Duodenal mucosa (tissue), 2 donors: ENCODE measurements around the gene ZNF687.

Source experiments
- H3K27ac ChIP-seq: one replicate; pipeline ENCODE4 v1.7.0; 2013; ENCODE audit warnings: low read depth, low read length
- H3K27me3 ChIP-seq, 2 donors: one replicate each; pipeline ENCODE4 v1.7.0; 2013; ENCODE audit warnings: low read length in 2 of 2, control low read depth in 1 of 2; ENCODE audit not compliant: insufficient read depth in 2 of 2, control insufficient read depth in 1 of 2
- H3K36me3 ChIP-seq, 2 donors: one replicate each; pipeline ENCODE4 v1.7.0; 2013; ENCODE audit warnings: low read length in 2 of 2, control low read depth in 1 of 2; ENCODE audit not compliant: insufficient read depth in 2 of 2, control insufficient read depth in 1 of 2
- H3K4me1 ChIP-seq, 2 donors: one replicate each; pipeline ENCODE4 v1.7.0; 2013; ENCODE audit warnings: low read length in 2 of 2, control low read depth in 1 of 2; ENCODE audit not compliant: insufficient read depth in 2 of 2, control insufficient read depth in 1 of 2
- H3K4me3 ChIP-seq, 2 donors: one replicate each; pipeline ENCODE4 v1.7.0; 2013; ENCODE audit warnings: low read length in 2 of 2, low read depth in 1 of 2
- H3K9ac ChIP-seq, 2 donors: one replicate each; pipeline ENCODE4 v1.7.0; 2013; ENCODE audit warnings: low read length in 2 of 2, low read depth in 1 of 2
- H3K9me3 ChIP-seq, 2 donors: one replicate each; pipeline ENCODE4 v1.7.0; 2013; ENCODE audit warnings: low read length in 2 of 2, control low read depth in 1 of 2; ENCODE audit not compliant: control insufficient read depth in 1 of 2

The ZNF687 gene

GRCh38 chr1:151277249-151277648, 4.8 kb upstream of the ZNF687 start:
- Histone ChIP-seq H3K36me3 (peaks cover 0 to 3% of the 10 kb centered on the region in 2 donors), H3K4me1 (peaks cover 0 to 4% of the 10 kb centered on the region in 2 donors), H3K9me3 (no peaks in the 10 kb centered on the region), H3K27ac (no peak overlapping the region), H3K27me3 (no peaks in the 10 kb centered on the region), H3K4me3 (no peak overlapping the region), H3K9ac (no peak overlapping the region)

DNA sequence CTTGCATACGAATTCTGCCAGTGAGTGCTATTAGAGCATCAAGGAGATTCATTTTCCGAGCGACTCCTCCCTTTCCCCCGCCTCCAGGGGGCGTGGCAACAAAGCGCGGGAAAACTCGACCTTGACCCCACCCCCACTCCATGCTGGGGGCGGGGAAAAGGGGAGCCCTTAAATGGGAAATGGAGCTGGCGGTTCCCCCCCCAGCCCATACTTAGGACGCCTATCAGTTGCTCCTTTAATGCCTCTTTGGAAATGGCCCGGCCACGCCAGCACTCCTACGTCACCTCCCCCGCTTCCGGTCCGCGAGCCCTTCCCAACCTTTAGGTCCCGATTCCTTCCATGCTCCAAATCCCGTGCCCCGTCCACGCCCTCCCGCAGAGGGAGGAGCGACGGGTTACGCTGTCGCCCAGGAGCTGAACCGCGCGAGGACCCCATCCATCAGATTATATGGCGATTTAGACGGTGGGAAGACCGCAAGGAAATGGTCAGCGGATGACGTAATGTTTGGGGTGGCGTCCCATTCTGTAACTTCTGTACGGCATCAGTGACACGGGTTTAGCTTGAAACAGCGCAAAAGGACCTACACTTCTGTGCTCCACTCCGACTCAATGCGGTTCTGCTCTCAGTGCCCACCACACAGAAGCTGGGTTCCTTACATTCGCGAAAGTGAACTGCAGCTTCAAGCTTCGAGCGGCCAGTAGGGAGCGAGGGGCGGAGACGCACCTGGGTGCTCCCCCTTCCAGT, 702 bp upstream of the ZNF687 start:
- Histone ChIP-seq H3K4me3 (peak overlapping the region; percentile 84 to 91), H3K4me1 (peaks cover 12 to 19% of the 10 kb centered on the region in 2 donors), H3K9ac (peak overlapping the region; percentile 92 to 96)

DNA sequence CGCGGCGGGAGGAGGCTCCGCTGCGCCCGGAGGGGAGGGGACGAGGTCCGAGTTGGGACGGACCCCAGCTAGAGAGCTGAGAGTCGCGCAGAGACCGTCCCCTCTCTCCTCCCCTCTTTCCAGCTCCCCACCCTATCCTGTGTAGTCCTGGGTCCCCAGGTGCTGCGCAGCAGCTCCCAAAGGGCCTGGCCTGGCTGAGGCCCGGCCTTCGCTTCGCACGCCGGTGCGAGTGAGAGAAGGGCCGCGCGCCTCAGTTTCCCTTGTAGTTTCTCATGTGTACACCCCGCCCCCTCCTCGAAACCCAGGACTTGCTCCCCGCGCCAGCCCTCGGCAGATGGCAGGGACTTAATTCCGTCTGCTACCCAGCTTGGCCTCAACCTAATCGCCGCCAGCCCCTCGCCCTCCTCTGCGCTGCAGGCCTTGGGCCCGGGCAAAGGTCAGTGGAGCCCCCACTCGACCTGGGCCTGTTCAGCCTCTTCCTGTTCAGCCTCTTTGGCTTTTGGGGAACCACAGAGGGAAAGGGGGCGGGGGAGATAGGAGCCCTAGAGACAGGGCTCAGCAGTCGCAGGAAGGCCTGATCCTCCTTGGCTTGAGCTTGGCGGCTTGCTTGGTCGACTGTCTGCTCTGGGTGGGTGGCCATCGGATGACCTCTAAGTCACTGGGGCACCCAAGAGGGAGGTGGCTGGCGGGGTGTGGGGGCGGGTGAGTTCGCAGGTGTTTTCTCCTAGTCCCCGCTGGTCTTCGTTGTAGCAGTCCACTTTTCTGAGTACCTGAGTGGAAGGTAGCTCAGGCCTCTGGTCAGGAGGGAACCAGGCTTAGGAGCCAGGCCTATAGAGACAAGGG, 1.0 kb downstream of the ZNF687 start:
- peaks cover 17 to 32% of the 10 kb centered on the region in 2 donors for H3K36me3 ChIP-seq
- peaks cover 12 to 19% of the 10 kb centered on the region in 2 donors for H3K4me1 ChIP-seq
- H3K9me3 ChIP-seq, result no peaks in the 10 kb centered on the region
- H3K27me3 ChIP-seq, result no peaks in the 10 kb centered on the region
- H3K4me3 ChIP-seq, result peak overlapping the region; percentile 84 to 91
- H3K27ac ChIP-seq, result peak overlapping the region; percentile 98
- H3K9ac ChIP-seq, result peak overlapping the region; percentile 74 to 86

More for the DNA sequence above, 702 bp upstream of the ZNF687 start:
- Histone ChIP-seq H3K36me3 (peaks cover 4 to 15% of the 10 kb centered on the region in 2 donors), H3K27ac (peak overlapping the region; percentile 98), H3K27me3 (no peaks in the 10 kb centered on the region), H3K9me3 (no peaks in the 10 kb centered on the region)

DNA sequence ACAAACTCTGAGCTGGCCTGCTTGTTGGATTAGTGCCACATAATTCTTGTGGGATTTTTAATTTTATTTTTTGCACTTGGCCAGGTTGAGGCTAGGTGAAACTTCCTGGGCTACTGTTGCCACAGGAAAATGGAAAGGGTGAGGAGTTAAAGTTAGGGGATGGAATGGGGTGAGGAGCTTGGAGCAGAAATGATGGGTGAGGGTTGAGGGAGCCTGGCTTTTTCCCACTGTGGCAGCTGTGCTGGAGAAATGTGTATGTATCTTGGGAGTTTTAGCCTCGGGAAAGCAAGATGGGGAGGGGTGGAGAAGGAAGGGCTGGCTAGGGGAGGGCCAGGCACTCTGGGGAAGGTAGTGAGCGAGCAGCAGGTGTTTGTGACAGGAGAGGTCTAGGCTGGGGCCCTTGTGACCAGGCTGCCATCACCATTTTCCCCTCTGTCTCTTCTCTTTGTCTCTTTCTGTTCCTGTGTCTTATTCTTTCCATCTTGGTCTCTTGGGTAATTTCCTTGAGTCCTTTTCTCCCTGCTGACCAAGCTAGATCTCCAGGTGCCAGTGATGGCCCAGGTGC, 2.0 kb downstream of the ZNF687 start:
- Histone ChIP-seq H3K9me3 (no peaks in the 10 kb centered on the region), H3K36me3 (peaks cover 26 to 42% of the 10 kb centered on the region in 2 donors), H3K4me1 (peaks cover 12 to 19% of the 10 kb centered on the region in 2 donors), H3K4me3 (peak overlapping the region; percentile 84 to 91), H3K9ac (peak overlapping the region; percentile 10 to 86), H3K27ac (no peak overlapping the region), H3K27me3 (no peaks in the 10 kb centered on the region)

DNA sequence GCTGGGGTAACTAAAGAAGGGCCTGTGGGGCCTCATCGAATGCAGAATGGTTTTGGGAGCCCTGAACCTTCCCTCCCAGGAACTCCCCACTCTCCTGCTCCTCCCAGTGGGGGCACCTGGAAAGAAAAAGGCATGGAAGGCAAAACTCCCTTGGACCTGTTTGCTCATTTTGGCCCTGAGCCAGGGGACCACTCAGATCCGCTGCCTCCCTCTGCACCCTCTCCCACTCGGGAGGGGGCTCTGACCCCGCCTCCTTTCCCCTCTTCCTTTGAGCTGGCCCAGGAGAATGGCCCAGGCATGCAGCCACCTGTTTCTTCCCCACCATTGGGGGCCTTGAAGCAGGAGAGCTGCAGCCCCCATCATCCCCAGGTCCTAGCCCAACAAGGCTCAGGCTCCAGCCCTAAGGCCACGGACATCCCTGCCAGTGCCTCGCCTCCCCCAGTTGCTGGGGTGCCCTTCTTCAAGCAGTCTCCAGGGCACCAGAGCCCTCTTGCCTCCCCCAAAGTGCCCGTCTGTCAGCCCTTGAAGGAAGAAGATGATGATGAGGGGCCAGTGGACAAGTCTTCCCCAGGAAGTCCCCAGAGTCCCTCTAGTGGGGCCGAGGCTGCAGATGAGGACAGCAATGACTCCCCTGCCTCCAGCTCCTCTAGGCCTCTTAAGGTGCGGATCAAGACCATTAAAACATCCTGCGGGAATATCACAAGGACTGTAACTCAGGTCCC, 4.7 kb downstream of the ZNF687 start:
- Histone ChIP-seq H3K4me3 (no peak overlapping the region), H3K27me3 (no peaks in the 10 kb centered on the region), H3K9me3 (no peaks in the 10 kb centered on the region), H3K9ac (no peak overlapping the region), H3K27ac (no peak overlapping the region), H3K4me1 (peaks cover 12 to 14% of the 10 kb centered on the region in 2 donors), H3K36me3 (peaks cover 46 to 66% of the 10 kb centered on the region in 2 donors)

DNA sequence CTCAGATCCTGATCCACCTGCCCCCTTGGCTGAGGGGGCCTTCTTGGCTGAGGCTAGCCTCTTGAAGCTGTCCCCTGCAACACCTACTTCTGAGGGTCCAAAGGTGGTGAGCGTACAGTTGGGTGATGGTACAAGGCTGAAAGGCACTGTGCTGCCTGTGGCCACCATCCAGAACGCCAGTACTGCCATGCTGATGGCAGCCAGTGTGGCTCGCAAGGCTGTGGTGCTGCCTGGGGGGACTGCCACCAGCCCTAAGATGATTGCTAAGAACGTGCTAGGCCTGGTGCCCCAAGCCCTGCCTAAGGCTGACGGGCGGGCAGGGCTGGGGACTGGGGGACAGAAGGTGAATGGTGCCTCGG, 5.2 kb downstream of the ZNF687 start:
- no peak overlapping the region for H3K9ac ChIP-seq
- H3K4me1 ChIP-seq, result peaks cover 12 to 14% of the 10 kb centered on the region in 2 donors
- no peaks in the 10 kb centered on the region for H3K27me3 ChIP-seq
- peaks cover 49 to 72% of the 10 kb centered on the region in 2 donors for H3K36me3 ChIP-seq
- H3K9me3 ChIP-seq, result no peaks in the 10 kb centered on the region
- H3K27ac ChIP-seq, result no peak overlapping the region
- no peak overlapping the region for H3K4me3 ChIP-seq

DNA sequence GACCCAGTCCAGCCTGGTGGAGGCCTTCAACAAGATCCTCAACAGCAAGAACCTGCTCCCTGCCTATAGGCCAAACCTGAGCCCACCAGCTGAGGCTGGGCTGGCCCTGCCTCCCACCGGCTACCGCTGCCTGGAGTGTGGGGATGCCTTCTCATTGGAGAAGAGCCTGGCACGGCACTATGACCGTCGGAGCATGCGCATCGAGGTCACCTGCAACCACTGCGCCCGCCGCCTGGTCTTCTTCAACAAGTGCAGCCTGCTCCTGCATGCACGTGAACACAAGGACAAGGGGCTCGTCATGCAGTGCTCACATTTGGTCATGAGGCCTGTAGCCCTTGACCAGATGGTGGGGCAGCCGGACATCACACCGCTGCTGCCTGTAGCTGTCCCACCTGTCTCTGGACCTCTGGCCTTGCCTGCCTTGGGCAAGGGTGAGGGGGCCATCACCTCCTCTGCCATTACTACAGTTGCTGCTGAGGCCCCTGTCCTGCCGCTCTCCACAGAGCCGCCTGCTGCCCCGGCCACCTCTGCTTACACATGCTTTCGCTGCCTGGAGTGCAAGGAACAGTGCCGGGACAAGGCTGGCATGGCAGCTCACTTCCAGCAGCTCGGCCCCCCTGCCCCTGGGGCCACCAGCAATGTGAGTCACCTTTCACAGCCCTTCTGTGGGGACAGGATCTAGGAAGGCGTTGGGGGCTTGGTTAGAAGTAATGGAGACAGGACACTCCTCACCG, 5.8 kb downstream of the ZNF687 start:
- Histone ChIP-seq H3K9me3 (no peaks in the 10 kb centered on the region), H3K27ac (no peak overlapping the region), H3K9ac (no peak overlapping the region), H3K4me3 (no peak overlapping the region), H3K36me3 (peaks cover 55 to 78% of the 10 kb centered on the region in 2 donors), H3K4me1 (peaks cover 12 to 13% of the 10 kb centered on the region in 2 donors), H3K27me3 (no peaks in the 10 kb centered on the region)

DNA sequence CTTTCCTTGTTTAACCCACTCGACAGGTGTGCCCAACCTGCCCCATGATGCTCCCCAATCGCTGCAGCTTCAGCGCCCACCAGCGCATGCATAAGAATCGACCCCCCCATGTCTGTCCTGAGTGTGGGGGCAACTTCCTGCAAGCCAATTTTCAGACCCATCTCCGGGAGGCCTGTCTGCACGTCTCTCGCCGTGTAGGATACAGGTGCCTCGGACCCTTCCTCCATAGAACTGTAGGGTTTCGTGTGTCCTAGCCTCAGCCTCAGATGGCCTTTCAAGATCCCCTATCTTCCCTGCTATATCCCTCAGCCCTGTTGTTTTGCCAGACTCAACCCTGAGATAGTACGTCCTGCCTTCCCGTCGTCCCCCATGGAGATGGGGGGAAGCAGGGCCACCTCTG, 6.4 kb downstream of the ZNF687 start:
- Histone ChIP-seq H3K4me3 (no peak overlapping the region), H3K4me1 (peaks cover 8 to 10% of the 10 kb centered on the region in 2 donors), H3K9ac (no peak overlapping the region), H3K27ac (no peak overlapping the region), H3K27me3 (no peaks in the 10 kb centered on the region), H3K9me3 (no peaks in the 10 kb centered on the region), H3K36me3 (peaks cover 56 to 83% of the 10 kb centered on the region in 2 donors)
